GM19372 (cell line): ENCODE measurements around the gene SOX8.

Experiments used
- ATAC-seq: cut with Tn5 transposase; IDR thresholded peaks from one replicate; pipeline ENCODE4 v1.9.1; 2021; ENCODE audit warnings: mild to moderate bottlenecking, low read depth, moderate library complexity; ENCODE audit not compliant: unreplicated experiment

Gene SOX8

GRCh38 chr16:1002399-1003166 is 21.0 kb downstream of the SOX8 start:
- ATAC-seq = no peak

- no peak for ATAC-seq
Observed at GRCh38 chr16:1003391-1004347, 22.1 kb downstream of the SOX8 start.

- no peak for ATAC-seq
Observed at GRCh38 chr16:1005286-1005685, 23.7 kb downstream of the SOX8 start.

GRCh38 chr16:1006781-1007180 is 25.2 kb downstream of the SOX8 start:
- ATAC-seq = no peak

GRCh38 chr16:1007284-1007850 is 25.8 kb downstream of the SOX8 start:
- ATAC-seq = no peak

- no peak for ATAC-seq
Observed at GRCh38 chr16:1008085-1008484, 26.5 kb downstream of the SOX8 start.

GRCh38 chr16:1009358-1010150 is 28.0 kb downstream of the SOX8 start:
- no peak for ATAC-seq

GRCh38 chr16:1010251-1010650 is 28.7 kb downstream of the SOX8 start:
- no peak for ATAC-seq

- ATAC-seq = no peak
Observed at GRCh38 chr16:1010815-1011214, 29.2 kb downstream of the SOX8 start.

- no peak for ATAC-seq
Observed at GRCh38 chr16:1011316-1012082, 29.9 kb downstream of the SOX8 start.

- no peak for ATAC-seq
Observed at GRCh38 chr16:1012135-1012534, 30.6 kb downstream of the SOX8 start.

- ATAC-seq = no peak
Observed at GRCh38 chr16:1012722-1013592, 31.4 kb downstream of the SOX8 start.

GRCh38 chr16:1013593-1013900 is 32.0 kb downstream of the SOX8 start:
- no peak for ATAC-seq

GRCh38 chr16:1014221-1014620 is 32.7 kb downstream of the SOX8 start:
- ATAC-seq = no peak

- no peak for ATAC-seq
Observed at GRCh38 chr16:1014771-1015495, 33.4 kb downstream of the SOX8 start.

GRCh38 chr16:1018447-1019198 is 37.1 kb downstream of the SOX8 start:
- no peak for ATAC-seq

GRCh38 chr16:1019231-1020090 is 37.9 kb downstream of the SOX8 start:
- no peak for ATAC-seq
